H1 (cell line): ENCODE data around the gene OR13J1. TPM values are rescaled to one million over a fixed set of nuclear protein-coding genes. Genes with fewer than 3 reads are reported as not detected.

ENCODE experiments used
- CTCF ChIA-PET: fragments of 300-600 bp; sonication (Branson Sonifier 250); formaldehyde crosslinking; loops from one replicate; lab custom pipeline; 2021; ENCODE audit not compliant: partially characterized antibody; lab: Charles Lee
- POLR2A ChIA-PET: fragments of 300-600 bp; sonication (Branson Sonifier 250); formaldehyde crosslinking; loops from one replicate; lab custom pipeline; 2021; ENCODE audit warnings: inconsistent platforms; ENCODE audit not compliant: partially characterized antibody; lab: Charles Lee
- DNase-seq, 2 experiments: peaks; one replicate each; pipeline versions ENCODE4 v3.0.0 to v3.0.0-alpha.2; 2010 to 2022; ENCODE audit warnings: low spot score in 2 of 2, low read depth in 1 of 2, mixed read lengths in 1 of 2
- FAIRE-seq: peaks from 2 replicates; lab custom pipeline; 2011; peaks lifted over from hg19 to GRCh38; lab: Jason Lieb, UNC
- H2AFZ ChIP-seq: 2 replicates; pipeline ENCODE4 v1.8.1; 2012; ENCODE audit warnings: low read length, inconsistent platforms
- H2AK5ac ChIP-seq: 2 replicates; pipeline ENCODE4 v1.6.1; 2013; ENCODE audit warnings: low read depth, low read length
- H2BK120ac ChIP-seq: replicated peaks from 2 replicates; pipeline ENCODE3; 2013; ENCODE audit warnings: low read depth, low read length, inconsistent platforms
- H2BK12ac ChIP-seq: 2 replicates; pipeline ENCODE4 v1.6.1; 2013; ENCODE audit warnings: low read depth, low read length
- H2BK15ac ChIP-seq: 2 replicates; pipeline ENCODE4 v1.6.1; 2013; ENCODE audit warnings: low read length
- H2BK20ac ChIP-seq: 2 replicates; pipeline ENCODE4 v1.6.1; 2013; ENCODE audit warnings: low read length
- H2BK5ac ChIP-seq: 2 replicates; pipeline ENCODE4 v1.6.1; 2013; ENCODE audit warnings: low read depth, low read length
- H3K14ac ChIP-seq: 2 replicates; pipeline ENCODE4 v1.6.1; 2013; ENCODE audit warnings: inconsistent platforms; ENCODE audit not compliant: insufficient read length
- H3K18ac ChIP-seq: 2 replicates; pipeline ENCODE4 v1.6.1; 2013; ENCODE audit warnings: low read length; ENCODE audit errors: extremely low read depth
- H3K23ac ChIP-seq: 2 replicates; pipeline ENCODE4 v1.6.1; 2013; ENCODE audit warnings: inconsistent platforms; ENCODE audit not compliant: insufficient read length
- H3K23me2 ChIP-seq: 2 replicates; pipeline ENCODE4 v1.6.1; 2013; ENCODE audit warnings: low read depth, low read length
- H3K27ac ChIP-seq: 2 replicates; pipeline ENCODE4 v1.6.1; 2011; ENCODE audit warnings: low read depth, low read length, inconsistent platforms
- H3K27me3 ChIP-seq, 4 experiments: replicated peaks in 1 of 4; 1 replicate in 1 of 4; 2 replicates in 3 of 4; pipeline versions ENCODE4 v1.6.1 to v1.8.1; 2011 to 2013; ENCODE audit warnings: low read length in 3 of 4, mild to moderate bottlenecking in 3 of 4, inconsistent platforms in 2 of 4, mixed read lengths in 2 of 4, moderate library complexity in 1 of 4; ENCODE audit not compliant: control insufficient read depth in 3 of 4, insufficient read depth in 3 of 4; ENCODE audit errors: extremely low read depth in 1 of 4
- H3K36me3 ChIP-seq, 4 experiments: 2 replicates each; pipeline versions ENCODE4 v1.6.1 to v1.8.1; 2011 to 2013; ENCODE audit warnings: mild to moderate bottlenecking in 4 of 4, low read length in 3 of 4, moderate library complexity in 2 of 4, control low read depth in 1 of 4, inconsistent platforms in 1 of 4; ENCODE audit not compliant: insufficient read depth in 4 of 4, control insufficient read depth in 2 of 4
- H3K4ac ChIP-seq: replicated peaks from 2 replicates; pipeline ENCODE3; 2013; ENCODE audit warnings: low read length, low read depth, mixed read lengths, inconsistent platforms; ENCODE audit not compliant: insufficient read length
- H3K4me1 ChIP-seq, 4 experiments: replicated peaks in 1 of 4; 1 replicate in 1 of 4; 2 replicates in 3 of 4; pipeline versions ENCODE4 v1.6.1 to v1.8.1; 2011 to 2013; ENCODE audit warnings: low read length in 3 of 4, inconsistent platforms in 2 of 4, mixed read lengths in 1 of 4; ENCODE audit not compliant: insufficient read depth in 4 of 4, control insufficient read depth in 3 of 4
- H3K4me2 ChIP-seq, 2 experiments: 2 replicates each; pipeline versions ENCODE4 v1.6.1 to v1.8.1; 2011 to 2013; ENCODE audit warnings: low read depth in 2 of 2, low read length in 2 of 2, control low read depth in 1 of 2, inconsistent platforms in 1 of 2, mild to moderate bottlenecking in 1 of 2; ENCODE audit not compliant: insufficient read depth in 1 of 2
- H3K4me3 ChIP-seq, 4 experiments: fragments of 200-600, 300-600 bp in 1 of 4; sonication (generic), shearing (Covaris generic), sonication (Bioruptor Twin) in 1 of 4; 2 replicates each; pipeline versions ENCODE4 v1.5.1 to v1.8.1; 2011 to 2016; ENCODE audit warnings: low read length in 4 of 4, low read depth in 3 of 4, control low read depth in 2 of 4, inconsistent platforms in 2 of 4, mild to moderate bottlenecking in 2 of 4, mixed read lengths in 1 of 4, moderate library complexity in 1 of 4; ENCODE audit not compliant: insufficient read depth in 2 of 4; ENCODE audit errors: extremely low read depth in 1 of 4
- H3K56ac ChIP-seq: replicated peaks from 2 replicates; pipeline ENCODE3; 2013; ENCODE audit warnings: low read depth, mild to moderate bottlenecking, mixed read lengths, low read length, inconsistent platforms; ENCODE audit not compliant: insufficient read length
- H3K79me1 ChIP-seq: 2 replicates; pipeline ENCODE4 v1.6.1; 2013; ENCODE audit warnings: low read depth, low read length, control low read depth
- H3K79me2 ChIP-seq, 2 experiments: 2 replicates each; pipeline versions ENCODE4 v1.6.1 to v1.8.1; 2012 to 2013; ENCODE audit warnings: low read length in 2 of 2, mild to moderate bottlenecking in 2 of 2, inconsistent platforms in 1 of 2; ENCODE audit not compliant: insufficient read depth in 2 of 2, control insufficient read depth in 1 of 2
- H3K9ac ChIP-seq, 4 experiments: replicated peaks in 1 of 4; 1 replicate in 1 of 4; 2 replicates in 3 of 4; pipeline versions ENCODE4 v1.6.1 to v1.8.1; 2011 to 2013; ENCODE audit warnings: low read depth in 3 of 4, low read length in 3 of 4, control low read depth in 2 of 4, mild to moderate bottlenecking in 2 of 4, moderate library complexity in 2 of 4, inconsistent platforms in 1 of 4; ENCODE audit errors: extremely low read depth in 1 of 4
- H3K9me3 ChIP-seq, 2 experiments: 2 replicates each; pipeline versions ENCODE4 v1.6.1 to v1.8.1; 2012 to 2013; ENCODE audit warnings: mild to moderate bottlenecking in 2 of 2, moderate library complexity in 2 of 2, control low read depth in 1 of 2, inconsistent platforms in 1 of 2, low read depth in 1 of 2, low read length in 1 of 2, mixed read lengths in 1 of 2; ENCODE audit not compliant: insufficient read depth in 2 of 2
- H4K20me1 ChIP-seq, 2 experiments: replicated peaks in 1 of 2; 2 replicates each; pipeline versions ENCODE3 to v1.8.1; 2011 to 2013; ENCODE audit warnings: inconsistent platforms in 2 of 2, low read length in 2 of 2, mild to moderate bottlenecking in 1 of 2; ENCODE audit not compliant: insufficient read depth in 2 of 2, control insufficient read depth in 1 of 2
- H4K5ac ChIP-seq: 2 replicates; pipeline ENCODE4 v1.6.1; 2013; ENCODE audit warnings: low read length, low read depth, mixed read lengths, inconsistent platforms; ENCODE audit not compliant: insufficient read length
- H4K8ac ChIP-seq: 2 replicates; pipeline ENCODE4 v1.8.0; 2013; ENCODE audit warnings: mild to moderate bottlenecking, moderate library complexity, low read length, inconsistent platforms; ENCODE audit not compliant: insufficient read depth; ENCODE audit errors: extremely low read depth
- H4K91ac ChIP-seq: replicated peaks from 2 replicates; pipeline ENCODE3; 2013; ENCODE audit warnings: low read length, mixed read lengths, inconsistent platforms; ENCODE audit not compliant: insufficient read length
- TAF7 ChIP-seq: optimal IDR thresholded peaks from 2 replicates; pipeline ENCODE3; 2011; ENCODE audit warnings: low read depth, mild to moderate bottlenecking, inconsistent platforms, low read length, moderate library complexity, borderline replicate concordance
- WGBS, 2 experiments: shearing (Covaris generic) in 1 of 2; methylation state at CpG; one replicate each; pipeline versions ENCODE4 v1.1.6 to v1.1.7; 2013 to 2015; ENCODE audit warnings: low lambda C conversion rate in 2 of 2, mixed read lengths in 2 of 2, inconsistent platforms in 1 of 2, low coverage in 1 of 2, missing lambda C conversion rate in 1 of 2; ENCODE audit not compliant: insufficient replicate concordance in 2 of 2, insufficient coverage in 1 of 2, insufficient read length in 1 of 2; ENCODE audit errors: extremely low coverage in 1 of 2, missing lambda C conversion rate in 1 of 2; 5-methylcytosine and 5-hydroxymethylcytosine counted together
- long read RNA-seq, 2 experiments: library from RNA in 1 of 2; library from capped mRNA in 1 of 2; stranded (forward); transcript quantifications; one replicate each; pipeline ENCODE4 v2.0.0, GENCODE V29; 2021; ENCODE audit warnings: inconsistent platforms in 1 of 2
- polyA minus RNA-seq, 3 experiments: library from RNA; depleted of rRNA, polyadenylated mRNA; stranded (reverse); fragments of >200 nt; gene quantifications; 1 replicate in 2 of 3; 2 replicates in 1 of 3; pipeline ENCODE4 v1.2.3, GENCODE V29; 2011
- polyA plus RNA-seq, 7 experiments: library from polyadenylated mRNA; depleted of rRNA in 3 of 7; stranded (reverse) in 5 of 7; unstranded in 2 of 7; fragments of >200 nt in 5 of 7; fragments of 200-250 nt in 2 of 7; gene quantifications; 1 replicate in 5 of 7; 2 replicates in 1 of 7; 4 replicates in 1 of 7; pipeline versions ENCODE4 v1.2.1 to v1.2.3, GENCODE V29; 2011 to 2013; ENCODE audit warnings: missing spikeins in 2 of 7, mixed read lengths in 2 of 7
- total RNA-seq: library from RNA; stranded (reverse); fragmentation: NEBNext Ultra II Directional; extraction: Animal tissue kit (Norgen Biotek cat#: 25700); gene quantifications from 2 replicates; pipeline ENCODE4 v1.2.1, GENCODE V29; 2021

Gene OR13J1, protein sequence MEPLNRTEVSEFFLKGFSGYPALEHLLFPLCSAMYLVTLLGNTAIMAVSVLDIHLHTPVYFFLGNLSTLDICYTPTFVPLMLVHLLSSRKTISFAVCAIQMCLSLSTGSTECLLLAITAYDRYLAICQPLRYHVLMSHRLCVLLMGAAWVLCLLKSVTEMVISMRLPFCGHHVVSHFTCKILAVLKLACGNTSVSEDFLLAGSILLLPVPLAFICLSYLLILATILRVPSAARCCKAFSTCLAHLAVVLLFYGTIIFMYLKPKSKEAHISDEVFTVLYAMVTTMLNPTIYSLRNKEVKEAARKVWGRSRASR
- total RNA-seq (not detected in 2 replicates), polyA plus RNA-seq (2011; rRNA removed) (not detected in 2 replicates), polyA minus RNA-seq (2011; rRNA and poly(A)+ RNA removed) (not detected in 2 replicates)
- polyA plus RNA-seq (2011; cell fraction: cytosol; rRNA removed): not detected
- polyA plus RNA-seq (2011; cell fraction: nucleus; rRNA removed): not detected
- 0.13 to 0.40 TPM (median 0.23 TPM) in 3 of 4 replicates, not detected in the other for polyA plus RNA-seq (2012, experiment 1 of 2)
- polyA plus RNA-seq (2012, experiment 2 of 2): not detected
- polyA plus RNA-seq (2013, experiment 1 of 2): not detected
- not detected for polyA plus RNA-seq (2013, experiment 2 of 2)
- polyA minus RNA-seq (2011; cell fraction: cytosol; rRNA and poly(A)+ RNA removed): not detected
- not detected for polyA minus RNA-seq (2011; cell fraction: nucleus; rRNA and poly(A)+ RNA removed)
- long read RNA-seq, experiment 1: 0 reads
- long read RNA-seq, experiment 2: 0 reads

- Histone ChIP-seq H4K5ac (no peak within 1 kb of the TSS), H3K79me1 (no peaks in the 10 kb centered on the region), H3K56ac (no peak within 1 kb of the TSS), H3K9ac (no peak within 1 kb of the TSS), H3K36me3 (no peaks in the 10 kb centered on the region), H3K4me3 (no peak within 1 kb of the TSS), H3K9me3 (no peaks in the 10 kb centered on the region; a peak in 1 of 4 replicates)
- FAIRE-seq: no peak
- TF ChIP-seq TAF7: no peak
- TF ChIP-seq, all 59 proteins: peak for 0
- peak within 1 kb of the TSS; percentile 63 for H2BK5ac ChIP-seq
- H3K4me1 ChIP-seq: peaks cover 0 to 8% (median 6%) of the 10 kb centered on the region in 4 experiments; a peak in 6 of 7 replicates
- H2BK120ac ChIP-seq: no peak within 1 kb of the TSS
- peak within 1 kb of the TSS; percentile 44 for H3K4ac ChIP-seq
- H2BK15ac ChIP-seq: peak within 1 kb of the TSS; percentile 46; the same call in 1 of the 2 replicates
- H3K4me2 ChIP-seq: no peak within 1 kb of the TSS
- DNase-seq: no peak
- no peak within 1 kb of the TSS; the same call in 1 of the 2 replicates for H4K8ac ChIP-seq
- no peaks in the 10 kb centered on the region for H3K23me2 ChIP-seq
- H2AK5ac ChIP-seq: peak within 1 kb of the TSS; percentile 65
- H3K27ac ChIP-seq: no peak within 1 kb of the TSS
- no peak within 1 kb of the TSS for H3K14ac ChIP-seq
- H3K18ac ChIP-seq: peak within 1 kb of the TSS; percentile 24
- ChIA-PET POLR2A (interaction anchor here (0.7 to 2.9 kb wide), 3 partner anchors 9 to 266 kb away, joined by 3 to 14 read pairs (median 5); no protein-coding TSS in a partner anchor), CTCF (interaction anchor here (1.5 to 2.1 kb wide), 2 partner anchors 11 to 37 kb away, joined by 3 to 7 read pairs; no protein-coding TSS in a partner anchor)
- H2AFZ ChIP-seq: no peak within 1 kb of the TSS
- peak within 1 kb of the TSS; percentile 94 for H2BK12ac ChIP-seq
- H2BK20ac ChIP-seq: no peak within 1 kb of the TSS
- no peaks in the 10 kb centered on the region for H3K79me2 ChIP-seq
- H3K27me3 ChIP-seq: peaks cover 0 to 2% (median 0%) of the 10 kb centered on the region in 4 experiments; a peak in 1 of 7 replicates
- peaks cover 0 to 3% of the 10 kb centered on the region in 2 experiments for H4K20me1 ChIP-seq
- H3K23ac ChIP-seq: no peak within 1 kb of the TSS
- H4K91ac ChIP-seq: peak within 1 kb of the TSS; percentile 88
- 89% methylated on average over 8 of the region's 8 CpGs; no CpG with 5 or more reads in 1 of the 2 experiments for WGBS, 2 experiments
Observed at GRCh38 chr9:35870351-35870923, at the start of gene OR13J1. TSS of gene OR13J1 (minus strand) at chr9:35870401. CDS start at chr9:35870401, 0 bp downstream.
